GM19099 (cell line): ENCODE results near the gene RAB44.

Source experiments
- POLR2A ChIP-seq: IDR thresholded peaks from 3 replicates; pipeline ENCODE4 v1.6.1; 2011; ENCODE audit warnings: low read depth; ENCODE audit not compliant: insufficient read length; ENCODE audit errors: extremely low read depth

RAB44 gene

GRCh38 chr6:36755435-36756348 lies 58.1 kb downstream of the RAB44 start:
- peak; percentile 57 for TF ChIP-seq POLR2A

GRCh38 chr6:36756786-36757185 lies 59.2 kb downstream of the RAB44 start:
- no peak for TF ChIP-seq POLR2A

DNA sequence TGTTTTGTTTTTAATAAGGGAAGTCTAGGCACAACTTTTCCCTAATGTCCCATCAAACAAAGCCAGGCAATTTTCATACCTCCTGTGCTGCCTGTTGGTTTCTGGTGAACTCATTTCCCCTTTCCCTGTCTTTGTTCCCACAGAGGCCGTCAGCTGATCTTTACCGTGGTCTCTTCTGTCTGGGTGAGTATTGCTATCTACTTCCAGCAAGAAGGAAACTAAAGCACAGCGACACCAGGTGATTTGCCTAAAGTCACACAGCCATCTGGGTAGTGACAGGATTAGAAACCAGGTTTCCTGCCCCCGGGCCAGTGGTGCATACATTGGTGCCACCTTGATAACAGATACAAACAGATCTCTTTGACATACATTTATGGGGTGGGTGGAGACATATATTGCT lies 59.6 kb downstream of the RAB44 start:
- TF ChIP-seq POLR2A = peak; percentile 58

DNA sequence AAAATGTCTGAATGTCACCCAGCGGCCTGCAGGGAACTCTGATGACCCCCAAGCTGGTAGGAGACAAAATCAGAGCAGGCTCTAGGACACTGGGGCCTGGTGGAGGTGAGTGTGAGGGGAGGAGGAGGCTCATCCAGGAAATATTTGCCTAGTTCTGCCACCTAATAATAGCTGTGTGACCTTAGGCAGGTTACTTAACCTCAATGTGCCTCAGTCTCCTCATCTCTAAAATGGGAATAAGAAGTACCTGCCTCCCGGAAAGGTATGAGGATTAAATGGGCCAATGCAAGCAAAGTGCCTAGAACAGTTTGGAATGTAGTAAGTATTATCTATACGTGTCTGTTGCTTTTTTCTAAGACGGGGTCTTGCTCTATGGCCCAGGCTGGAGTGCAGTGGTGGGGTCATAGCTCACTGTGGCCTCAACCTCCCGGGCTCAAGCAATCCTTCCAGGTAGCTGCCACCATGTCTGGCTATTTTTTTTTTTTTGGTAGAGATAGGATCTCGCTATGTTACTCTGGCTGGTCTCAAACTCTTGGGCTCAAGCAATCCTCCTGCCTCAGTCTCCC lies 60.4 kb downstream of the RAB44 start:
- TF ChIP-seq POLR2A = no peak

DNA sequence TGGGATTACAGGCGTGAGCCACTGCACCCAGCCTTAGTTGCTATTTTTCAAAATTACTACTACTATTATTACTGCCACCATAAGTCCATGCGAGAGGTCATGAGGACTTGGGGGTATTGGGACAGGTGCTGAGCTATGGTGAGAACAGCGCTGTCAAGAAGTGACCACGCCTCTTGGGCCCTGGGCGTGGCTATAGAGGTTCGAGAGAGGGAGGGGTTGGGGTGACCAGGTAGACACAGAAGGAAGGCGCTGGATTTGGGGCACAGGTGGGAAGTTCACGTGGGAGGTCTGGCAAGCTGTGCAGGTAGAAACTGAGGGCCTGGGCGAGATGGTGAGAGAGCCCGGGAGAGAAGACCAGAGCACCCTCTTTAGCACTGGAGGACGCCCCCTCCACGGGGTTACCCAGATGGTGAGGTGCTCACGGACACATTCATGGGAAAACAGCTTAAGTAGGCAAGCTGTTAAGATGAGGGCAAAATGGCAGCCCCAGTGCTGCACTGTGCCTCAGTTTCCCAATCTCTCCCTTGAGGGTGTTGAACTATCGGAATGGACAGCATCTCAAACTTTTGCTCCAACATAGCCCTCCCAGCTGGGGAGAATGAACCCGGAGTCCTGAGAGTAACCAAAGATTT lies 61.0 kb downstream of the RAB44 start:
- no peak for TF ChIP-seq POLR2A

GRCh38 chr6:36759148-36759759 lies 61.6 kb downstream of the RAB44 start:
- TF ChIP-seq POLR2A = no peak

- TF ChIP-seq POLR2A = no peak
Observed at GRCh38 chr6:36760685-36761435, 63.2 kb downstream of the RAB44 start.

- TF ChIP-seq POLR2A = no peak
Observed at GRCh38 chr6:36762123-36762522, 64.5 kb downstream of the RAB44 start.

- no peak for TF ChIP-seq POLR2A
Observed at GRCh38 chr6:36765190-36765589, 67.6 kb downstream of the RAB44 start.

DNA sequence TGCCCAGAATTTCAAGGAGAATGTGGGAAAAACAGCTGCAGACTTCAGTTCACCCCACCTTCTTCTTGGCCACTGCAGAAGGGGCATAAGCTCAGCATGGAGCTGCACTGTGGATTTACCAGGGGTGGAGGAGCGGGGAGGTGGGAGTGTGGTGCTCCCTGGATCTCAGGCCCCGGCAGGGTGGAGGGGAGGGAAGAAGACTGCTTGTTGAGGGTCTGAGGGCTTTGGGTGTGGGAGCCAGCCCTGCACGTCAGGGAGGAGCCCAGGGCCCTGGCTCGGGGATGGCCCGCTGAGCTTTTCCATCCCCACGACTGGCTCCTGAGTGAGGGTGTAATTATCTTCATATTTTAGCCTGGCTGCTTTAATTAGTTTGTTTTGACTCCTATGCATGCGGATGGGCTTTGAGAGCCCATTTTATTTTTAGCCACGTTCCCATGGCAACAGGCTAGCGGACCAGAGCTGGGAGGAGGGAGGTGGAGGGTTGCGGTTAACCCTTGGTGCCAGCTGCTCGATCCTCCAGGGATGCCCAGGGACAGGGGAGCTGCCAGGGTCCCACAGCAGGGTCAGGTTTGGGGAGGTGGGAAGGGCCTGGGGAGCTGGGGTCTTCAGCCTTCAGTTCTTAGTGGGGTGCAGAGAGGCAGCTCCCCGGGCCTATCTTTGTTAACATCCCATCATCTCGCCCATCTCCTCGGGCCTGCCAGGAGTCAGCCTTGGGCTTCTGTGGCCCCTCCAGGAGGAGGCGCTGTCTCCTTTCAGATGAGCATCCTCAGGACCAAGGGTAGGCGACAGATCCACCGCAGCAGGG lies 68.2 kb downstream of the RAB44 start:
- no peak for TF ChIP-seq POLR2A

DNA sequence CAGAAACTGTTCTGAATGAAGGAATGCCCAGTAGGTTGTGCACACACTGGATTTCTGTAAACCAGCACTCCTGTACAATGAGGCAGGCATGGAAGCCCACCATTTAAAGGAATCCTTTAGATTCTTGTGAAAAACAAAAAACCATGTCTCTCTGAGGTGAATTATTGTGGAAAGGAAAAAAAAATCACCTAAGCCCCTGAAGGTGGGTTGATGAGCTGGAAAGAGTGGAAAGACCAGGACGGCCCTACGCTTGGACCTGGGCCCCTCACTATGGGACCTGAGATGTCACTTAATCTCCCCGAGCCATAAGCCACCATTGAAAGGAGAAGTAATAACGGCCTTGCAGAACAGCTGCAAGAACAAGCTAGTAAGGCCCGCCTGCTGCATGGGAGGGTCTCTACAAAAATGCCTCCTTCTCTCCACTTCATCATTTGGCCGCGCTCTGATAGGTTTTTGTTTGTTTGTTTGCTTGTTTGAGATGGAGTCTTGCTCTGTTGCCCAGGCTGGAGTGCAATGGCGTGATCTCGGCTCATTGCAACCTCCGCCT lies 68.8 kb downstream of the RAB44 start:
- TF ChIP-seq POLR2A = no peak

- TF ChIP-seq POLR2A = no peak
Observed at GRCh38 chr6:36769183-36769675, 71.6 kb downstream of the RAB44 start.

- no peak for TF ChIP-seq POLR2A
Observed at GRCh38 chr6:36769676-36770499, 72.3 kb downstream of the RAB44 start.

DNA sequence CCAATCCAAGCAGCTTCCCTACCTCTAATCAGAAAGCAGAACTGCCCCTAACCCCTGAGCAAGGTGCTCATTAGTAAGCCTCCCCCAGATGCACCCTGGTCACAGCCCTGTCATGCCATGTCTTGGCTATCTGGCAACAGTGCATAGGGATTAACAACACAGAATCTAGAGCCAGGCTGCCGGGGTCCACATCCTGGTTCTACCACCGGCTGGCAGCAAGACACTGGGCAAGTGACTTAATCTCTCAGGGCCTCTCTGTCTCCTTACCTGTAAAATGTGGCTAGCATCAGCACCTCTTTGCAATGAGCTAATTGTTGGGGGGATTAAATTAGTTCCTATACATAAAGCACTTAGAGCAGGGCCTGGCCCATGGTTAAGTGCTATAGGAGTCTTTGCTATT lies 73.5 kb downstream of the RAB44 start:
- no peak for TF ChIP-seq POLR2A
